Lower lobe of right lung (tissue), 2 donors: ENCODE results near the gene PLXNB1. TPM values are rescaled to one million over a fixed set of nuclear protein-coding genes. Genes with fewer than 3 reads are reported as not detected.
"Not testable (repeated sequence)": the region's sequence is repeated elsewhere in the genome, so short reads cannot be mapped to it uniquely, and the experiment has no call there.

ENCODE experiments used
- ATAC-seq, 2 donors: fragments of 200-7000 bp; cut with Tn5 transposase; one replicate each; pipeline ENCODE4 v1.9.1; 2020 to 2022; ENCODE audit warnings: mild to moderate bottlenecking in 2 of 2, moderate library complexity in 2 of 2
- DNase-seq: peaks from one replicate; pipeline ENCODE4 v3.0.0-alpha.2; 2020
- H3K27ac ChIP-seq: fragments of 200-600 bp; one replicate; pipeline ENCODE4 v1.8.0; 2022
- H3K27me3 ChIP-seq: fragments of 200-600 bp; one replicate; pipeline ENCODE4 v1.8.0; 2022; ENCODE audit warnings: low read depth
- H3K36me3 ChIP-seq: fragments of 200-600 bp; one replicate; pipeline ENCODE4 v1.8.0; 2022; ENCODE audit warnings: mild to moderate bottlenecking
- H3K4me1 ChIP-seq: fragments of 200-600 bp; one replicate; pipeline ENCODE4 v1.8.0; 2022
- H3K4me3 ChIP-seq: fragments of 200-600 bp; one replicate; pipeline ENCODE4 v1.8.0; 2022; ENCODE audit warnings: mild to moderate bottlenecking
- H3K9me3 ChIP-seq: fragments of 200-600 bp; one replicate; pipeline ENCODE4 v1.8.0; 2022
- intact Hi-C: fragments of 100-400 bp; cut with DNase I; formaldehyde crosslinking; loops from one replicate; pipeline ENCODE4 v1.11.0; 2022
- total RNA-seq: library from RNA; stranded (reverse); fragmentation: NEBNext Ultra II Directional; extraction: Animal tissue kit (Norgen Biotek cat#: 25700); gene quantifications from one replicate; pipeline ENCODE4 v1.2.1, GENCODE V29; 2021
- TF ChIP-seq, protein P1 (sequence below): fragments of 200-600 bp; IDR thresholded peaks from one replicate; pipeline ENCODE4 v1.8.0; 2022; ENCODE audit warnings: antibody characterized with exemption, mild to moderate bottlenecking
- donor health status: DM: no; HTN: yes; CAD: no; lungs with severe emphysema.

PLXNB1 gene
- total RNA-seq, 1 donor from 2014 or later, result 94.3 TPM

- peaks cover 50% of the 10 kb centered on the region for H3K36me3 ChIP-seq
Observed at GRCh38 chr3:48465531-48466378, 35.9 kb upstream of the PLXNB1 start.

DNA sequence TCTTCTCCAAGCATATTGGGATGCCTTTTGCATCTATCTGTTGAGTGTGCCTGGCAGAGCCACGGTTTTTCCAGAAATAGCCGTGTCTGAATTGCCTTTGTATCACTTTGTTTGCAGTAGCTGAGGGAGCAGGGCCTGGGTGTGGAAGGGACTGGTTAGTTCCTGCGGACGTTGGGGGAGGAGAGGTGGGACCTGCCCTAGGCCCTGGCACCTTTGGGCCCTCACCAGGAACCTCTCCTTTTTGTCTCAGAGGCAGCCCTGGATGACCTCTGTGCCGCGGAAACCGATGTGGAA lies 35.3 kb upstream of the PLXNB1 start:
- intact Hi-C loops, result loop anchor here (10.0 kb wide), 1 partner anchor 90 kb away; the partner anchor contains the start of gene PFKFB4
- peaks cover 50% of the 10 kb centered on the region for H3K36me3 ChIP-seq
- no peaks in the 10 kb centered on the region for H3K27me3 ChIP-seq
- H3K27ac ChIP-seq, result peak overlapping the region; percentile 100
- ATAC-seq (no peak), DNase-seq (no peak)
- TF ChIP-seq, protein P1, sequence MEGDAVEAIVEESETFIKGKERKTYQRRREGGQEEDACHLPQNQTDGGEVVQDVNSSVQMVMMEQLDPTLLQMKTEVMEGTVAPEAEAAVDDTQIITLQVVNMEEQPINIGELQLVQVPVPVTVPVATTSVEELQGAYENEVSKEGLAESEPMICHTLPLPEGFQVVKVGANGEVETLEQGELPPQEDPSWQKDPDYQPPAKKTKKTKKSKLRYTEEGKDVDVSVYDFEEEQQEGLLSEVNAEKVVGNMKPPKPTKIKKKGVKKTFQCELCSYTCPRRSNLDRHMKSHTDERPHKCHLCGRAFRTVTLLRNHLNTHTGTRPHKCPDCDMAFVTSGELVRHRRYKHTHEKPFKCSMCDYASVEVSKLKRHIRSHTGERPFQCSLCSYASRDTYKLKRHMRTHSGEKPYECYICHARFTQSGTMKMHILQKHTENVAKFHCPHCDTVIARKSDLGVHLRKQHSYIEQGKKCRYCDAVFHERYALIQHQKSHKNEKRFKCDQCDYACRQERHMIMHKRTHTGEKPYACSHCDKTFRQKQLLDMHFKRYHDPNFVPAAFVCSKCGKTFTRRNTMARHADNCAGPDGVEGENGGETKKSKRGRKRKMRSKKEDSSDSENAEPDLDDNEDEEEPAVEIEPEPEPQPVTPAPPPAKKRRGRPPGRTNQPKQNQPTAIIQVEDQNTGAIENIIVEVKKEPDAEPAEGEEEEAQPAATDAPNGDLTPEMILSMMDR, result no peak
- H3K4me1 ChIP-seq, result peaks cover 55% of the 10 kb centered on the region
- H3K9me3 ChIP-seq, result no peaks in the 10 kb centered on the region
- peak overlapping the region; percentile 62 for H3K4me3 ChIP-seq

More at GRCh38 chr3:48465531-48466378, 35.9 kb upstream of the PLXNB1 start:
- Histone ChIP-seq H3K27ac (peak overlapping the region; percentile 100), H3K4me3 (peak overlapping the region; percentile 62), H3K27me3 (no peaks in the 10 kb centered on the region), H3K4me1 (peaks cover 61% of the 10 kb centered on the region), H3K9me3 (no peaks in the 10 kb centered on the region)
- ATAC-seq, result peak; percentile 97
- TF ChIP-seq, protein P1, result peak; percentile 78
- intact Hi-C loops, result loop anchor here (10.0 kb wide), 1 partner anchor 89 kb away; the partner anchor contains the start of gene PFKFB4
- peak; percentile 98 for DNase-seq

GRCh38 chr3:48464713-48465221 lies 34.9 kb upstream of the PLXNB1 start:
- intact Hi-C loops, result loop anchor here (10.0 kb wide), 1 partner anchor 90 kb away; the partner anchor contains the start of gene PFKFB4
- Histone ChIP-seq H3K4me1 (peaks cover 51% of the 10 kb centered on the region), H3K27ac (peak overlapping the region; percentile 100), H3K36me3 (peaks cover 50% of the 10 kb centered on the region), H3K9me3 (no peaks in the 10 kb centered on the region), H3K27me3 (no peaks in the 10 kb centered on the region), H3K4me3 (peak overlapping the region; percentile 62)
- no peak for ATAC-seq
- TF ChIP-seq, protein P1, result no peak
- DNase-seq, result peak; percentile 56

- Histone ChIP-seq H3K4me3 (no peak overlapping the region), H3K9me3 (no peaks in the 10 kb centered on the region), H3K27ac (peak overlapping the region; percentile 100), H3K4me1 (peaks cover 41% of the 10 kb centered on the region), H3K27me3 (no peaks in the 10 kb centered on the region), H3K36me3 (peaks cover 50% of the 10 kb centered on the region)
- intact Hi-C loops, result loop anchor here (10.0 kb wide), 1 partner anchor 91 kb away; the partner anchor contains the start of gene PFKFB4
- ATAC-seq (no peak), DNase-seq (no peak)
- TF ChIP-seq, protein P1, result no peak
Observed at GRCh38 chr3:48463703-48464102, 33.8 kb upstream of the PLXNB1 start.

DNA sequence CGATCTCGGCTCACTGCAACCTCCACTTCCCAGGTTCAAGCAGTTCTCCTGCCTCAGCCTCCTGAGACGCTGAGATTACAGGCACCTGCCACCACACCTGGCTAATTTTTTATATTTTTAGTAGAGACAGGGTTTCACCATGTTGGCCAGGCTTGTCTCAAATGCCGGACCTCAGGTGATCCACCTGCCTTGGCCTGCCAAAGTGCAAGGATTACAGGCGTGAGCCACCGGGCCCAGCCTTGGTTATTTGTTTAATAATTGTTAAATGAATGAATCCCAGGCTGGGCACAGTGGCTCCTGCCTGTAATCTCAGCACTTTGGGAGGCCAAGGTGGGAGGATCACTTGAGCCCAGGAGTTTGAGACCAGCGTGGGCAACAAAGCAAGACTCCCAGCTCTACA lies 31.9 kb upstream of the PLXNB1 start:
- H3K27ac ChIP-seq, DNase-seq, H3K27me3 ChIP-seq, ATAC-seq, H3K4me3 ChIP-seq, H3K9me3 ChIP-seq: not testable (repeated sequence)
- intact Hi-C loops, result loop anchor here (10.0 kb wide), 1 partner anchor 93 kb away; the partner anchor contains the start of gene PFKFB4
- Histone ChIP-seq H3K36me3 (peaks cover 48% of the 10 kb centered on the region), H3K4me1 (peaks cover 21% of the 10 kb centered on the region)

DNA sequence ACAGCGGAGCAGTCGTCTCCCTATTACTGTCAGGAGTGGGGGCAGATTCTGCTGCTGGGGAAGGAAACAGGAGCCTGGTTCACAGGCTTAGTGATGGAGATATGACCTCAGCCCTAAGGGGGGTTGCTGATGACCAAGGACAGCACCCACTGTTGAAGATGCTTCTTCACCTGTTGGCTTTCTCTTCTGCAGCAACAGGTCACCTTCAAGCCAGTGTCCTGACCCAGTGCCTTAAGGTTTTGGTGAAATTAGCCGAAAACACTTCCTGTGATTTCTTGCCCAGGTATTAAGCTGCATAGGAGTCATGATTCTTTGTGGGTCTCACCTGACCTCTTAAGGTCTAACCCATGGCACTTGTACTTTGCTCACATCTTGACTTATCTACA lies 30.6 kb upstream of the PLXNB1 start:
- intact Hi-C loops, result loop anchor here (10.0 kb wide), 1 partner anchor 94 kb away; the partner anchor contains the start of gene PFKFB4

More for the DNA sequence above, 30.6 kb upstream of the PLXNB1 start:
- H3K4me1 ChIP-seq, result peaks cover 11% of the 10 kb centered on the region
- TF ChIP-seq, protein P1, result no peak
- H3K9me3 ChIP-seq, result no peaks in the 10 kb centered on the region
- H3K27ac ChIP-seq, result no peak overlapping the region
- ATAC-seq (no peak), DNase-seq (no peak)
- H3K27me3 ChIP-seq, result no peaks in the 10 kb centered on the region
- H3K36me3 ChIP-seq, result peaks cover 57% of the 10 kb centered on the region
- H3K4me3 ChIP-seq, result no peak overlapping the region
